Stimulated activated CD8-positive, alpha-beta memory T cell treated with anti-CD3 and anti-CD28 coated beads, Interleukin-4, amount 100 ng/mL, for 48 hours (primary cell): ENCODE data around the gene INTS6.

Experiments used
- DNase-seq: peaks from one replicate; pipeline ENCODE4 v3.0.0-alpha.2; 2020

Gene INTS6

GRCh38 chr13:51397262-51397941 lies 55.4 kb downstream of the INTS6 start:
- no peak for DNase-seq

DNA sequence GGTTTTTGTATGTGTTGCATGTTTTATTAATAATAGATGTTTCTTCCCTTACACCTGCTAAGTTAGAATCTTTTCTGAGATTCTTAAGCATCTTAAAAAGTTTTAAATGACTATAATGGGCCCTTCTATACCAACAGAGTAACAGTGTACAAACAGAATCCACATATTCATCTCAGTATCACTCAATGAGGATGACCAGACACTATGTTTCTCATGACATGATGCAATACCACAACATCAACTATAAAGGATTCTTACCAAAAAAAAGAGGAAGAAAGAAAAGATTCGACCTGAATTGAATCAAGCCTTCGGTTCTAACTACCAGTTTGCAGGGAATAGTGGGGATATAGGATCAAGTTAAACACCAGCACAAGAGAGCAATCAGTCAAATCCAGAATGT lies 56.5 kb downstream of the INTS6 start:
- no peak for DNase-seq

GRCh38 chr13:51394724-51395123 lies 58.1 kb downstream of the INTS6 start:
- no peak for DNase-seq

- no peak for DNase-seq
Observed at GRCh38 chr13:51385114-51385513, 67.7 kb downstream of the INTS6 start.

DNA sequence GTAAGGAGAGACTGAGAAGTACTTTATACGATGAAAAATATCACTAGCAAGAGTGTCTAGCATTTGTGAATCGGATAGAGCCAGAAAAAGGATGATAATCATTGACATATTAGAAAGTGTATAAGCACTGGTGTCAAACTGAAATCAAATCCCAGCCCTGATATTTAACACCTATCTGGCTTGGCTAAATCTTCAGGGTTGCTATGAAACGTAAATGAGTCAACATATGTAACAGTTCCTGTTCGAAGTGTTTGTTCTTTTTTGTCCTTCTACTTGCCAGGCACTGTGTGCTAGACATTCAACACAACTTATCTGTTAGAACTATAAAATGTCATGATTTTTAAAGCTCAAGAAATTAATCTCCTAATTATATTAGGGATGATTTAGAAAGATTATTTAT lies 72.6 kb downstream of the INTS6 start:
- no peak for DNase-seq

DNA sequence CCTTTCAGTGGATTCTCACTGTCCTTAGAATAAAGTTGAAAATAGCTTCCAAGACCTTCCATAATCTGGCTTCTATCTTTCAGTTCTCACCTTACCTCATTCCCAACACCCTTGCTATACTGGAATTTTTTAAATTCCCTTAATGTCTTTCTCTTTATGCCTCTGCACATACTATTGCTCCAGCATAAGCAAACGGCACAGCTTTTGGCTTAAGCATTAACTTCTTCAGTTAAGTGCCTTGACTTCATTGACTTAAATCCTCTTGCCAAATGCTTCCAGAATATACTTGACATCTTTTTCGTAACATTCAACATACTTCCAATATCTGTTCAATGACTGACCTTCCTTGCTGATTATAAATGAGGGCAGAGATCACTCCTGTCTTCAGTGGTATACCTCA lies 79.4 kb downstream of the INTS6 start:
- DNase-seq: no peak

GRCh38 chr13:51371768-51372399 lies 81.0 kb downstream of the INTS6 start:
- no peak for DNase-seq

DNA sequence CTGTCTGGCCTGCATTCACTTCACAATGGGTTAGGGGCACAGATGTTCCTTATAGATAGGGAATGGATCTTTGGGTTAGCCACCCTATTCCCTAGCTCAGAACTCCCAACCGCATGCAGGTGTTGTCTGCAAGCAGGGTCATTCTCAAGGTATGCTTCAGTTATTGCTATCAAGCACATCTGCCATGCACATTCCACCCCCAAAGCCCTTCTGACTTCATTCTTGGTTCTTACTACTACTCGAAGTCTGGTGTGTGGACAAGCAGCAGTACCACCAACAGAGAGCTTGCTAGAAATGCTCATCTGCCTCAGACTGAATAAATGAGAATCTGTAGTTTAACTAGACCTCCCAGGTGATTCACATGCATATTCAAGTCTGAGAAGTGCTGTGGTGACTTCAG lies 82.0 kb downstream of the INTS6 start:
- no peak for DNase-seq

- no peak for DNase-seq
Observed at GRCh38 chr13:51370116-51370515, 82.7 kb downstream of the INTS6 start.

- no peak for DNase-seq
Observed at GRCh38 chr13:51364404-51365008, 88.3 kb downstream of the INTS6 start.

- no peak for DNase-seq
Observed at GRCh38 chr13:51363625-51364024, 89.2 kb downstream of the INTS6 start.

DNA sequence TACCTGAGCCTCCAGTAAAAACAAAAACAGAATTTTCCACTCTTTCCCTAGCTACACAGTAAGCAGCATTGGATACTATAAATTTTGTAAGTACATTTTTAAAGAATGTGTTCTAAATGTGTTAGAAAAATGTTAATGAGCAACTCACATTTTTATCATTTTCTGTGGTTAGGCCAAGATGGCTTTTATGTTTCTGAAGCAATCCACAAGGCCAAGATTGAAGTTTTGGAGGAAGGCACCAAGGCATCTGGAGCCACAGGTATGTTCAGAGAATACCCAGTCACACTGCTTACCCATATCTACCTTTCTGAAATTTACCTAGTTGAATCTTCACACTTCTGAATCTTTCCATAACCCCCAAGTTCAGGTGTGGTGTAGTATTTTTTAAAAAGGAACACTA lies 91.7 kb downstream of the INTS6 start:
- DNase-seq: no peak

GRCh38 chr13:51360489-51360888 lies 92.3 kb downstream of the INTS6 start:
- DNase-seq: no peak

DNA sequence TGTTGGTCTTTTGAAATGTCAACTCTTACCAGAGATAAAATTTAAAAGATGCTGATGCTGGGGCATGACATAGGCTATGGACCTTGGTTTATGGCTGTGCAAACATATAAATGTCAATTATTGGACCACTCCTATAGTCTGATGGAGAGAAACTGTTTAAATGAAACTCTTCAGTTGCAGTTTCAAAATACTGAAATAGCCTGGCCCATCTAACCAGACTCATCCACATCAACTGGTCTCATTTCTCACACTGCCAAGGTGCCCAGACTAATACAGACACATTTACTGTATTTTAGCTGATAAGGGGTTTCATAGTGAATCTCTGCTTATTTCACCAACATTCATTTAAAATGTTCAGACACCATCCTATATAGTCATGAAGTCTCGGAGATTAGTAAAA lies 93.5 kb downstream of the INTS6 start:
- DNase-seq: no peak

DNA sequence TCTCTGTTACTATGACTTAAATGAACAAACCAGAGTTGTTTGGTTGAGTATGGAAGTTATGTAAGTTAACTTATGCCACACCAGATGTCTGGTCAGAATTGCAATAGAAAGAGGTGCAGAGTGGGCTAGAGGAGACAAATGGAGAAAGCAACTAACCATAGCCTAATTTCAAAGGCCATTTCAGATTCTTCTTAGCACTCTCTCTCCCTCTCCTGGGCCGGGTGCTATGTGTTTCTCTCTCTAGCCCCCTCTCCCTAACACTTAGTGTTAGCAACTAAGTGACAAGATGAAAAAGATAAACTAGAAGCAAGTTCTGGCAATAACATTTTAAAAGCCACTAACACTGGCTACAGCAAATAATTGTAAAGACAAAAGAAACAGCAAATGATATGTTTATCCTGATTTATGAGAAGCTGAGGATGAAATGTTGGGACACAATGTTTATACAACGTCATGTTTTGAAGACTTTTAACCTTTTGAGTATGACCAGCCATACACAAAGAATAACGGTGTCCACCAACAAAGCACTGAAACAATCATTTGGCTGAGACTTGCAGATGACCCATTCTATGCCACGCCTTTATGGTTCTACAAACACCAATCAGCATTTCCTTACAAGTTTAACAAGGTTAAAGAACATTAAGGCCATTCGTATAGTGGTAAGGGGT lies 94.8 kb downstream of the INTS6 start:
- no peak for DNase-seq

GRCh38 chr13:51355217-51355616 lies 97.6 kb downstream of the INTS6 start:
- DNase-seq: no peak

- no peak for DNase-seq
Observed at GRCh38 chr13:51349016-51349415, 103.8 kb downstream of the INTS6 start.

DNA sequence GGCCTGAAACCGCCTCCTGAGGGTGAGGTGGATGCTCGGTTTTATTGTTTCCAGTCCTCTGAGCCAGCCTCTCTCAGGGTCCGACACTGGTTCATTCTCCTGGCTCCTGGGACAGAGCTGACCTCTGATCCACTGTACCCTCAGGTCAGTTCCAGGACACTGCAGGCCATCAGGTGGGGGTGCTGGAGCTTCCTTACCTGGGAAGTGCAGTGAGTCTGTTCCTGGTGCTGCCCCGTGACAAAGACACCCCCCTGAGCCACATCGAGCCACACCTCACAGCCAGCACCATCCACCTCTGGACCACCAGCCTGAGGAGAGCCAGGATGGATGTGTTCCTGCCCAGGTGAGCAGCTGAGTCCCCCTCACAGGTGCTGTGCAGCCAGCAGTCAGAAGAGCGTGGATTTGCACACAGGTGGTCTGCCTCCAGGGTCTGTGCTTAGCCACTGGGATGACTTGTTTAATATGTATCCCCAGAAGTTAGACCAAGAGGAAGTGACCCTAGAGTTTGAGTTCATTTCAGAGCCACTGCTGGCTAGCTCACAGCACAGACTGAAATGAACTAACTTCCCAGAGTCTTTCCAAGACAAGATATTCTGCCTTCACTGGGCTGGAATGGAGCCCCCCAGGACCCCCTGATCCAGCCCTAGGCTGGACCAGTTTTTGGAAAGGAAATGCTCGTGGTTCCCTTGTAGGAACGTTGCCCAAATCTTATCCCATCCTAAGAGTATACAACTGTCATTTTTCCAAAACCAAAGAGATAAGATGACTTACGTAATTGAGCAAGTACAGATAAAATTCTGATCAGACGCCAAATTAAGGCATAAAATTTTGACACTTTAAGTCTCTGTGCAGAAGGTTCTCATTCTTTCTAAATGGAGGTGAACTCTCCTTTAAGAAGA lies 104.5 kb downstream of the INTS6 start:
- no peak for DNase-seq

DNA sequence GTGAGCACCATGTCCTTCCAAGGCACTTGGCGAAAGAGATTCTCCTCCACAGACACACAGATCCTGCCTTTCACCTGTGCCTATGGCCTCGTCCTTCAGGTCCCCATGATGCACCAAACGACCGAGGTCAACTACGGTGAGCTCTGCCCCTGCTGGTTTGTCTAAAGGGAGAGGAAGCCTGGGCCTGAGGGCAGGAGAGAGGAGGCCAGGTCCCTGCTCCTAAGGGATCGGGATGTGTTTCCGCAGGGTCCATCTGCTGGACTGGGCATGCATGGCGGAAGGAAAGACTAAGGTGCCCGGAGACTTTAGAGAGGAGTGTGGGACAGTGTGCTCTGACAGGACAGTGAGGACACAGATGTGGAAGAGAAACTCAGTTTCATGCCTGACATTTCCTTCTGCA lies 105.7 kb downstream of the INTS6 start:
- DNase-seq: no peak

DNA sequence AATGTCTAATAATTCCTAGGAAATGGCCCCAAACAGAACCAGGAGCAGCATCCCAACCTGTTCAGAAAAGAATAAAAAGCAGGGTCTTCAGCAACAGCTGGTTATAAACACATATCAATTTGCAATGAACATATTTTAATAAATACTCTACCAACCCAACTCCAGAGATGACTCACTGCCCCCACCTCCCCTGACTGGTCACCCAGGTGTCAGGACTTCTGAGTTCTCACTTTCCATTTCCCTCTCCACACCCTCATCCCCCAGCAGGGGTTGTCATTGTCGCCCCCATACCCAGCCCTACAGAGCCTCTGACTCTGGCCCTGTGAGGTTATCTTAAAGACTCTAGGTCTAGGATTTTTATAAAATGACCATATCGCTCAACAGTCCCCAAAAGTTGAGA lies 106.4 kb downstream of the INTS6 start:
- no peak for DNase-seq

- no peak for DNase-seq
Observed at GRCh38 chr13:51343475-51343874, 109.4 kb downstream of the INTS6 start.

GRCh38 chr13:51342706-51343105 lies 110.1 kb downstream of the INTS6 start:
- DNase-seq: no peak

GRCh38 chr13:51341791-51342190 lies 111.0 kb downstream of the INTS6 start:
- DNase-seq: no peak
